HG03064 (cell line): ENCODE measurements around the gene HAO2.
"Not testable (repeated sequence)": the region's sequence is repeated elsewhere in the genome, so short reads cannot be mapped to it uniquely, and the experiment has no call there.

Experiments used
- ATAC-seq: cut with Tn5 transposase; IDR thresholded peaks from one replicate; pipeline ENCODE4 v1.9.1; 2021; ENCODE audit warnings: low read depth; ENCODE audit not compliant: unreplicated experiment

HAO2 gene

DNA sequence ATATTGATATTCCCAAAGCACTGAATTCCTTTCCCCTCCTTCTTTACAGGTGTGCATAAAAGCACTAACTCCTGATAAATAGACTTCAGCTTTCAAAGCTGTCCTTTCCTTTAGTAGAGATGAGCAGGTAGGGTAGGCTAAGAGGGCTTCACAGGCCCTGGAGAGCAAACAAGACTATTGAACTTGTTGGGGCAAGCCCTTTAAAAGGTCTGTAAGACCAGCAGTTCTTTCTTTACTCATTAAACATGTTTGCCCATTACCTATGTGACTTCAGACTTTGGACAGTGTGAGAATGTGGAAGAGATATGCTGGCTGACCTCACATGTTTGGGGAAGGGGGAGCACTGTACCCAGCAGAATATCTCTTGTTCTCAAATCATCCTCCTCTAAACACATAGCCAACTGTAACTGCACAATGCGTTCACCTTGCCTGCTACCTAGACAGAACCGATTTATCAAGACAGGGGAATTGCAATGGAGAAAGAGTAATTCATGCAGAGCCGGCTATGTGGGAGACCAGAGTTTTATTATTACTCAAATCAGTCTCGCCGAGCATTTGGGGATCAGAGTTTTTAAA is 27.1 kb upstream of the HAO2 start:
- ATAC-seq = no peak

DNA sequence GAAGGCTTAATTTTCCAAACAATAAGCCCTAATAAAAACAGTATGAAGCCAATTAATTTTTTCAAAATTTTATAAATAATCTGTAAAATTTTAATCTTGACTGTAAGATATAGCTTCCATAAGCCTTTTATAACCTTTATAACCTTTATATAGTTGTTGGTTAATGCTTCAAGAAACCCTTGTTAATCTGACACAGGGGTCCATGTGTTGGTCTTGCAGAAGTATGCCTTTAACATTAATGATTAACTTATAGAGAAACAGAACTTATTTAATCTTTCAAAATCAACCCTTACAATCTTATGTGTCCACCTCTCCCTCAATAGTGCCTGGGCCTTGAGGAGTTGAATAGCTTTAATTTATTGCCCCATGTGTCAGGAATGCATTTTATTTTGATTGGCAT is 23.2 kb upstream of the HAO2 start:
- no peak for ATAC-seq

DNA sequence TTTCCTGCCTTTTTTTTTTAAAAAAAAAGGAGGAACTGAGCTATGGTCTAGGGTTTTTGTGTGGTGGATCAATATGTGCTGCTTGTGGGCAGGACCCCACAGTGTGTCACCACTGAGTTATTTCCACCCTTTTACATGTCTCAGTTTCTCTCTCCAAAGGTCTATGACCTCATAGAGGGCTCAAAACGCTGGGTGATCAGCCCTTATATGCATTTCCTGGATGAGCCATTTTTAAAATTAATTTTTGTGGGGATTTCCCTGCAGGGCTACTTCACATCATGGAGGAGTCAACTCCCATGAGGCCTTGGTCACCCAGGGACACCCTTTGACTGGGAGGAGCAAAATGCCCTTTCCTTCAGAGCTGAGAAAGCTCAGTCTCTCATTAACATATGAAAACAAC is 20.7 kb upstream of the HAO2 start:
- ATAC-seq = no peak

DNA sequence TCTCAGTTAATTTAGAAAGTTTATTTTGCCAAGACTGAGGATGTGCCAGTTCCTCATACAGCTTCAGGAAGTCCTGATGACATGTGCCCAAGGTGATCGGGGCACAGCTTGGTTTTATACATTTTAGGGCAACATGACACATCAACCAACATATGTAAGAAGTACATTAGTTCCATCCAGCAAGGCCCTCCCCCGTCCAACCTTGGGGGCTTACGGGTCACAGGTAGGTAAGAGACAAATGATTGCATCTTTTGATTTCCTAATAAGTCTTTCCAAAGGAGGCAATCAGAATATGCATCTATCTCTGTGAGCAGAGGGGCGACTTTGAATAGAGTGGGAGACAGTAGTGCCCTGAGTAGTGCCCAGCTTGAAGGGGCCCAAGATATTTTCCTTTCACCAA is 19.6 kb upstream of the HAO2 start:
- no peak for ATAC-seq

DNA sequence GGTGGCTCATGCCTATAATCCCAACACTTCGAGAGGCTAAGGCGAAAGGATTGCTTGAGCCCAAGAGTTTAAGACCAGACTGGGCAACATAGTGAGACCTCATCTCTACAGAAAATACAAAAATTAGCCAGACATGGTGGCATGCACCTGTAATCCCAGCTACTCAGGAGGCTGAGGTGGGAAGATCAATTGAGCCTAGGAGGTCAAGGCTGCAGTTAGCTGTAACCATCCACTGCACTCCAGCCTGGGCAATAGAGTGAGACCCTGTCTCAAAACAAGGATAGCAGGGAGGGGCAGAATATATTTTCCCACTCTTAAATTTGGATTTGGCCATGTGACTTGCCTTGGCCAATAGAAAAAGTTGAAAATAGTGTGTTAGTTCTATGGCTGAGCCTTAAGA is 17.7 kb upstream of the HAO2 start:
- not testable (repeated sequence) for ATAC-seq

DNA sequence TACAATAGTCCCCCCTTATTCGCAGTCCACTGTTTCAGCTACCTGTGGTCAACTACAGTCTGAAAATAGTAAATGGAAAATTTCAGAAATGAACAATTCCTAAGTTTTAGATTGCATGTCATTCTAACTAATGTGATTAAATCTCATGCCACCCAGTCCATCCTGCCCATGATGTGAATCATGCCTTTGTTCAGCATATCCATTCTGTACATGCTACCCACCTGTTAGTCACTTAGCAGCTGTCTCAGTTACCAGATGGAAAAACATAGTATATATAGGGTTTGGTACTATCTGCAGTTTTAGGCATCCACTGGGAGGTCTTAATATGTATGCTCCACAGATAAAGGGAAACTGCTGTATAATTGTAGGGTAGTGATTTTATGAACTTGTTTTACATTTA is 16.6 kb upstream of the HAO2 start:
- no peak for ATAC-seq

DNA sequence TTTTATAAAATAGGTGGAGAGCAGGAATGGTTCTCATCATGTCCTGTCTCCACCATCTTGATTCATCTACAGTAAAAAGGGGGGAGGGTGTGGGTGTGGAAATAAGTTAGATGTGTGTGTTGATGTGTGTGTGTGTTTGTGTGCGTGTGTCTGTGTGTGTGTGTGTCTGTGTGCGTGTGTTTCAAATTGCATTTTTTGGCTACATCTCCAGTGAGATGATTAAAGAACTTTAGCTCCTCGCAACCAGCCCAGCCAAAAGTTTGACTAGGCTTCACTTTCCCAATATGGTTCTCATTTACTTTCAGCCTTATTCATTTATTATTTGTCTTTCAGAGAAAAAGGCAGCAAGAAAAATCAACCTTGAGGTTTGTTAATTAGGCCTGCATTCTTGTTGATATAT is 14.7 kb upstream of the HAO2 start:
- no peak for ATAC-seq

DNA sequence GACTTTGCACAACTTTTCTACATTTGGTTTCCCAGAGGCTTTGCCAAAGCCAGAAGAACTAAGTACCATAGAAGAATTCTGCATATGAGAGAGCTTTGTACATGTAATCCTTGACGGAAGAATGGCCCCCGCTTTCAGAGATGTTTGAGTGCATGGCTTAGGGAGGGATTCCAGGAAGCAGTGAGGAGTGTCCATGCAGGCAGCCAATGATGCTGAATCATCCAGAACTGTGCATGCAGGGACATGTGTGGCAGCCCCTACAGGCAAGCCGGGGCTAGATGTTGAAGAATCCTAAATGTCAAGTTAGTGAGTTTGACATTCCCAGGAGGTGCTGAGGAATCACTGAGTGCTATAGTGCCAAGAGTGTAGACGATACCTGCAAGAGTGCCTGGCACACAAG is 9.9 kb upstream of the HAO2 start:
- no peak for ATAC-seq

DNA sequence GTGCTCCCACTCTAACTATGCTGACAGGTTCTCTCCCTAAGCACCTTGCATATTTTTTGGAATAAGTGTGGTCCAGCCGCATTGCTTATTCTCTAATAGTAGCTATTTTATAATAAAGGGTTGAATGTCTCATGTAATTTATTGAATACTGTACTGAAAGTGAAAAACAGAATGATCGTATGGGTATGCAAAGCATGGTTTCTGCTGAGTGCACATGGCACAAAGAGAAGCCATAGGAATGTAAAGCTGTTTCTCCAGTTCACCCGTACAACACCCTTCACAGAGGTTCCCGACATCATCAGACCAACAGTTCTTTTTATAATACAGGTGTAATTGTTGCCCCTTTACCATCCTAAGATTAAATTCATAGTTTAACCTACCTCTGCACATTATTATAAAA is 8.9 kb upstream of the HAO2 start:
- no peak for ATAC-seq

DNA sequence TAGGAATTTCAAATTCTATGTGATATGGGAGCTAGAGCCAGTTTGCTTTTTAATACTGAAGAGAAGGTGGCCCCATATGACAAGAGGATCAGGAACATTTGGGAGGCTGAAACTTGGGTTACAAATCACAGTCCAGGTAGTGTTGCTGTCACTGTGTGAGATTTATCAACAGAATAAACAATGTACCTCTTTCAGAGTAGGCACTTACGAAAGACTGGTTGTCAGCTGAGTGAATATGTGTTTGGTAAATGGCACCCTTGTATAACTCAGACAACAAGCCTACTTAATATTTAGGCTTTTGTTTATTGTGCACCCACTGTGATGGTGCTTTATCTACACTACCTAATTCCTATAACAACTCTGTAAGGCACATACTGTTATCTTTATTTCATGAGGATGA is 7.4 kb upstream of the HAO2 start:
- no peak for ATAC-seq

DNA sequence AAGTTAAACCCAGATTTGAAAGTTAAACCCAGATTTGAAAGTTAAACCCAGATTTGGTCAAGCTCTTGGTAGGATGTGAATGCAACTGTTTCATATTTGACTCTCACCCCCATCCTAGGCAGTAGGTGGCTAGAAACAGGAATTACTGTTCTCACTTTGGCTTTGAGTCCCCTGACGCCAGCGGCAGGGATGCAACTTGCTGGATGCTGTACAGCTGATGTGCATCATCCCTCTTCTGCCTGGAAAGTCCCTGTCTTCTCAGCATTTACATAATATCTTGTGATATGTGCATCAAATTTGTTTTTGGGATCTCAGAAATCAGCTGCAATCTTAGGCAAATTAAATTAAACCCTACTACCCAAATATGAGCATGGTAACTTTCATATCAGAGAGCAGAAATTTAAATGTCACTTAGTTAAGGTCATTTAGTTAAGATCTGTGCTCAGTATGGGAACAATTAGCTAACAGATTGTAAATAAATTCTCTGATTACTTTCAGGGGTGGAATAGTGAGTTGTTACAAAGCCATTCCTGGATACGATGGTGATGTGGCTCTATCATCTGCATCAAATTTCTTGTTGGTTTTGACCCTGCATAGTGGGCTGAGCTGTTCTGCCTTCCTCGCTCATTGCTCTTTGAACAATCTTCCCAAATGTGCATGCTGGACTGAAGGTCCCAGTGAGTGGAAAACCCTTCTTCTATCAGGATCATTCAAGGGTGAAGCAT is 6.8 kb upstream of the HAO2 start:
- no peak for ATAC-seq

DNA sequence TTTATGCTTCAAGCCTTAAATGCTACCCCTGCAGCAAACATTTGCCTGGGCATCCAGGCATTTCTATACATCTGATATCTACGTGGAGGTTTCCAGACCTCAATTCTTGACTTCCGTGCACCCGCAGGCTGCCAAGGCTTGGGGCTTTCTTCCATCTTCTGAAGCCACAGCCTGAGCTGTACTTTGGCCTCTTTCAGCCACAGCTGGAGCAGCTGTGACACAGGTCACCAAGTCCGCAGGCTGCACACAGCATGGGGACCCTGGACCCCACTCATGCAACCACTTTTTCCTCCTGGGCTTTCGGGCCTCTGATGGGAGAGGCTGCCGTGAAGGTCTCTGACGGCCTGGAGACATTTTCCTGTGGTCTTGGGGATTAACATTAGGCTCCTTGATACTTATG is 5.4 kb upstream of the HAO2 start:
- no peak for ATAC-seq

DNA sequence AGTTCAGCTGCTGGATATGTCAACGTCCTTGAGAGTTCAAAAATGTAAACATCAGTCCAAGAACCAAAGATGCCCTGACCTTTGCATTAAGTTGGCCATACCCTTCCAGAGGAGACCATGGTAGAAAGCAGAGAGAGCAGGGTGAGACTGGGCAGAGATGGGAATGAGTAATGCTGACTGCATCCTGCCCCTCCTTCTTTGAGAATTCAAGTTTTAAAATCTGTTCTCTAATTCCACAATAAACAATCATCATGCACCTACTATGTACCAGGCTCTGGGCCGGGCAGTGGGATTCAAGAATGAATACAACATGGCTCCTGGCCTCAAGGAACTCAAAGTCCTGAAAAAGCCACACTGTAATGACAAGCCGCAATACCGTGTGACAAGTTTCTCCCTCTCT is 3.9 kb upstream of the HAO2 start:
- ATAC-seq = no peak

DNA sequence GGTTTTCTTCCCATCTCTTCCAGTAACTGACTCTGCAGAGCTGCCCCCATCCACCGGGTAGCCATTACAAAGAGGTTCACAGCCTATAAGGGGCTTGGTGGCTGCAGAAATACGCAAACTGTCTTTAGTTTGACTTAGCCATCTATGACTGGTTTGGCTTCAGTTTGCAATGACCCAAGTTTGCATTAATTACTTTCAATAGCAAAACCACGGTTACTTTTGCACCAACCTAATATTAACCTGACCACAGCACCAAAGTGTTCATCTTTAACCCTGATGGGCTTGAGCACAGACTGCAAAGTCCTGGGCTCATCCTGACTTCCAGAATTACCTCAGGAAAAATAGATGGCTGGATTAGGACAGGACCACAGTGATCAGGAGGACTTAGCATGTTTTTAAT is 2.2 kb upstream of the HAO2 start:
- ATAC-seq = no peak

DNA sequence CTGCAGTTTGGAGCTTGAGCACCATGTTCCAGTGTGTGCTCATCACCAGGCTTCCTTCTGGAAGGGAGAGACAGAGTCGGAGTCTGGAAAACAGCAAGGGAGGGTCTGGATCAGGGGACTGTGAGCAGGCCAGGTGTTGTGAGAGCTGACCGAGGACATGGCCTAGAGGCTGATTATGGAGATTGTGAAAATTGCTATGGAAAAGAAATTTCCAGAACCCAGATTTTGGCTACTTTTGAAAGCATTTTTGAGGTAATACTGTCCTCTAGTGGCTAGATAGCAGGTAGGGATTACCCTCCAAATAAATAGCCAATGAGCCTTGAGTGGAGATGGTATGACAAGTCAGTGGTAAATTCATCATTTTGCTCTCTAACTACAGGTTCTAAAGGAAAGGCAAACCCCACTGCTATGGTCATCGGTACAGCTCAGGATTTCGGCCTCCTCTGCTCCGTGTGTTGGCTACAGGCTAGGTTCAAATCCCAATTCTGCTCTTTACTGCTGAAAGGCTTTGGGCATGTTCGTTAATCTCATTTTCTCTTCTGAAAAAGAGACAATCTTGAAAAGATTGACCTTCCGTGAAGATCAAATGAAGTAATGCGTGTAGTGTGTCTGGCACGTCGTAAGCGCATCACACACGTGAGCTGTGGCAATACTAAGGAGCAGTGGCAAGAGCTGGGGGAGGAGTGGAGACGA is 1.0 kb upstream of the HAO2 start:
- ATAC-seq = no peak

DNA sequence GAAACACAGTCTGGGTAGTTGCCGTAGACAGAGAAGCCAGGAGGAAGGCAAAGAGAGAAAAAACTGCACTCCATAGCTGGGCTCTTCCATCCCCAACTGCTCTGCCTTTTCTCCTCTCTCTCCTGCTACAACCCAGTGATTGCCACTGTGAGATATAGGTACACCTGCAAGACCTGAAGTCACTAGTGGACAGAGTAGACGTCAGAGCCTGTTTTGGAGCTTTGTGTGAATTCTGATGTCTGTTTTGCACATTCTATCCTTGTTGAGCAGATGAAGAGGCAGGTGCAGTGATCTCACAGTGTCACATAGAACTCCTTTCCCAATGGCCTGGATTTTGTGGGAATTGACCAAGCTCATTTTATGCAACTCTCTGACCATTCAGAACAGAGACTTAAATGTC is 2.2 kb downstream of the HAO2 start:
- ATAC-seq = no peak

DNA sequence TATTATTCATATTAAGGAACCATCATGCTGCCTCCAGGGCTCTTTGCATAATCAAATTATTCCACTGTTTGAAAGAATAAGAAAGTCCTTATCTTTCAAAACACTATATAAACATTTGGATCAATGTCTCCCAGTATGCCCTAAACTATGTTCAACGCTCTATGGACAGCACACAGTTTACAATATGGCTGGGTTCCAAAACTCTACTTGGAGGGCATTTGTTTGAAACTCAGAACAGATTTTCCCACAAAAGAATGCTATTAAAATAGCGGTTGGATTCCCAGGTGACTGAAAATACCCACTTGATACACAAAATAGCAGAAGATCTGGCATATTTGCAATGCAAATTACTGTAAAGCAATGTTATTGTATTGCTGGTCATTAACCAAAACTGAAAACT is 3.2 kb downstream of the HAO2 start:
- ATAC-seq = no peak

DNA sequence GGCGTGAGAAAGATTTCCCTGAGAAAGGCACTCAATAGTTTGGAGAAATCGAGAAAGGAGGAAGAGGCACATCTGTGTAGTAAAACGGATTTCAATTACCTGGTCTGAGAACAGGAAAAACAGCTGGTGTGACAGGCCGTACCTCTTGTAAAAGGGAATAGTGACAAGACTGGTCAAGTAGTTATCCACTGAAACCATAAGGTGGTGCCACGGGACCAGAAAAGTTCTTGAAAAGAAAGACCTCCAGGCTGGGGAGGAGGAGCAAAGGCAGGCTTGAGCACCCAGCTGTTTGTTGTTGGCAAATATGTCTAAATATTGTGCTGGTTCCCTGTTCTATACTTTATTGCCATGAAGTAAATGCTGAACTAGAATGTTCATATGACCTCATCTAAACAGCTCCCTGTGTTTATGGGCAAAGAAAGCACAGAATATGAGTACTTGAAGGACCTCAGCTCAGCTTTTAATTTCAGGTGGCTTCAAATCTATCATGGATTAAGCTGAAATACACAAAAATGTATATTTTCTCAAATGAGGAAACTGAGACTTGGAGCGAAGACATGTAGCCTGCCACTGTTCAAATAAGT is 4.0 kb downstream of the HAO2 start:
- ATAC-seq = no peak

DNA sequence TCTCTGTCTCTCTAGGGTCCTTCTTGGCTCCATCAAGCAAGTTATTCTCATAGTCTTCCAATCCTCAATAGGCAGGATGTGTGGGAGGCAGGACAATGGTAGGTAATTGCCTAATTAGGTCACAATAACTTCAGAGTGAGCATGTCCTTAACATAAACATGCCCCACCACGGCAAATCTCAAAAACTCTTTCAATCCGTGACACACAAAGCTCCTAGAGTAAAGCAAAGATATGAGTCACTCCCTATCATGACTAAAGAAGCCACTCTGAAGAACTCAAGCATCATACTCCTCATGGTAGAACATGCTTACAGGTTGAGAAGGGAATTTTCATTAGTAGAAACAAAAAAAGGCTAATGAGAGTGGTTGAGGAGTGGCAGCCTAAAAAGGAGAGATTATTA is 4.9 kb downstream of the HAO2 start:
- no peak for ATAC-seq

DNA sequence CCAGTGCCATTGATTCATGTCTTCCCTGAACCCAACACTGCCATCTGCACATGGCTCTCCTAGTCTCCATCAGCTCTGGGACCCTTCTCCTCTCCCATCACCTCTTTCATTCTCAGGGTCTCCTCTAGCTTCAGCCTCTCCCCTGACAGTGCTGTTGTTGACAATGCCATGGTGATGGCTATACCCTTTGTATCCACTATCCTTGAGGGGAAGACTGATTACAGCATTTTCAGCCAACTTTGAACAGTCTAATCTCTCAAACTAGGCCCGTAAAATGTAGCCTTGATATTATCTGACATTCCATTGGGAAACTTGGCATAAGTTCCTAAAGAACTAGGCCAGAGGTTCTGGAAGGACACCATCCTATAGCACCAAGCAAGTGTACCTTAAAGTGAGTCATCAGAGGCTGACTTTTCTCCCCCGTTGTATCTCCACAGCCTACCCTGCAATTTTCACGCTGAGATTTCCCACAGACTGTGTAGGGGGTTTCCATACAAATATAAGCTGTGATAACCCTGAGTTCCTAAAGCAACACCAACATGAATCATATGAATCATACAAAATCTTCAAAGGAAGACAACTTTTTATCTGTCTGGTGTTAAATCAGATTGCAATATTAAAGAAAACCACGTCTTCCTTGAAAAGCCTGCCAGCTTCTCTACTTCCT is 5.8 kb downstream of the HAO2 start:
- ATAC-seq = no peak

DNA sequence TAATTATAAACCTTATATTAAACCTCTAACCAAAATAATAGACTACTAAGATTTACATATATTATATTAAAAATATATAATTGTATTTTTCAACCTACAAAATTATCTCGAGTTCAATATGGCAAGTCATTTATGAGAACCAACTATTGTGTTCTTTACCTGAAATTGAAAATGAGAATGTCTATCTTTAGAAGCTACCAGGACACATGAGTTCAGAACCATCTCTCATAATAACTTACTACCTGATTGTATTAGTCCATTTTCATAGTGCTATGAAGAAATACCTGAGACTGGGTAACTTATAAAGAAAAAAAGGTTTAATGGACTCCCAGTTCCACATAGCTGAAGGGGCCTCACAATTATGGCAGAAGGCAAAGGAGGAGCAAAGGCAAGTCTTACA is 6.8 kb downstream of the HAO2 start:
- no peak for ATAC-seq
